GM19238 (cell line): ENCODE results near the gene KPTN.

Experiments
- DNase-seq: peaks from one replicate; pipeline ENCODE4 v3.0.0; 2011; ENCODE audit warnings: low spot score; ENCODE audit not compliant: insufficient read length

The KPTN gene

GRCh38 chr19:47483800-47484690 is at the start of gene KPTN:
Gene KPTN (minus strand): TSS chr19:47484219. CDS start chr19:47484160, 59 bp downstream.
- DNase-seq, result peak; percentile 97

- no peak for DNase-seq
Measured at GRCh38 chr19:47531640-47532387, 47.8 kb upstream of the KPTN start.

GRCh38 chr19:47529018-47529742 is 45.2 kb upstream of the KPTN start:
- DNase-seq, result no peak

GRCh38 chr19:47526798-47527197 is 42.8 kb upstream of the KPTN start:
- DNase-seq, result no peak

GRCh38 chr19:47523473-47523872 is 39.5 kb upstream of the KPTN start:
- DNase-seq, result no peak

- DNase-seq, result no peak
Measured at GRCh38 chr19:47521473-47522180, 37.6 kb upstream of the KPTN start.

GRCh38 chr19:47520839-47521238 is 36.8 kb upstream of the KPTN start:
- DNase-seq, result no peak

GRCh38 chr19:47520343-47520806 is 36.4 kb upstream of the KPTN start:
- no peak for DNase-seq

- DNase-seq, result no peak
Measured at GRCh38 chr19:47518854-47519253, 34.8 kb upstream of the KPTN start.

- DNase-seq, result peak; percentile 59
Measured at GRCh38 chr19:47518139-47518538, 34.1 kb upstream of the KPTN start.

GRCh38 chr19:47514869-47515588 is 31.0 kb upstream of the KPTN start, which contains the start of gene NAPA:
Gene NAPA (minus strand): TSS chr19:47515063. CDS start chr19:47514940, 123 bp downstream.
- DNase-seq, result peak; percentile 97

- no peak for DNase-seq
Measured at GRCh38 chr19:47514151-47514868, 30.3 kb upstream of the KPTN start.

- DNase-seq, result no peak
Measured at GRCh38 chr19:47512948-47513319, 28.9 kb upstream of the KPTN start.

GRCh38 chr19:47512183-47512947 is 28.3 kb upstream of the KPTN start:
- no peak for DNase-seq

- no peak for DNase-seq
Measured at GRCh38 chr19:47511681-47512080, 27.7 kb upstream of the KPTN start.

- DNase-seq, result no peak
Measured at GRCh38 chr19:47511128-47511517, 27.1 kb upstream of the KPTN start.

- DNase-seq, result no peak
Measured at GRCh38 chr19:47510516-47511127, 26.6 kb upstream of the KPTN start.

GRCh38 chr19:47509973-47510372 is 26.0 kb upstream of the KPTN start:
- DNase-seq, result no peak
